BLaER1 (cell line): ENCODE results near the gene IFITM10.

Experiments used
- H3K27ac ChIP-seq: shearing (Covaris generic); formaldehyde crosslinking; 2 replicates; pipeline ENCODE4 v1.8.1; 2022
- H3K27me3 ChIP-seq: shearing (Covaris generic); formaldehyde crosslinking; 2 replicates; pipeline ENCODE4 v1.8.1; 2022
- H3K36me3 ChIP-seq: shearing (Covaris generic); formaldehyde crosslinking; 2 replicates; pipeline ENCODE4 v1.8.1; 2022
- H3K4me1 ChIP-seq: shearing (Covaris generic); formaldehyde crosslinking; 2 replicates; pipeline ENCODE4 v1.8.1; 2022
- H3K4me2 ChIP-seq: shearing (Covaris generic); formaldehyde crosslinking; 2 replicates; pipeline ENCODE4 v1.8.1; 2022
- H3K4me3 ChIP-seq: shearing (Covaris generic); formaldehyde crosslinking; 2 replicates; pipeline ENCODE4 v1.8.1; 2022
- H3K9ac ChIP-seq: shearing (Covaris generic); formaldehyde crosslinking; 2 replicates; pipeline ENCODE4 v1.8.1; 2022
- H3K9me3 ChIP-seq: shearing (Covaris generic); formaldehyde crosslinking; 2 replicates; pipeline ENCODE4 v1.8.1; 2022
- H4K20me1 ChIP-seq: shearing (Covaris generic); formaldehyde crosslinking; 2 replicates; pipeline ENCODE4 v1.8.1; 2022
- Cebpa-rat ChIP-seq: shearing (Covaris generic); IDR thresholded peaks from 2 replicates; pipeline ENCODE4 v1.8.1; 2022

IFITM10 gene

GRCh38 chr11:1783725-1784529, 33.5 kb upstream of the IFITM10 start:
- TF ChIP-seq Cebpa-rat = no peak
- H3K36me3 ChIP-seq = no peaks in the 10 kb centered on the region

DNA sequence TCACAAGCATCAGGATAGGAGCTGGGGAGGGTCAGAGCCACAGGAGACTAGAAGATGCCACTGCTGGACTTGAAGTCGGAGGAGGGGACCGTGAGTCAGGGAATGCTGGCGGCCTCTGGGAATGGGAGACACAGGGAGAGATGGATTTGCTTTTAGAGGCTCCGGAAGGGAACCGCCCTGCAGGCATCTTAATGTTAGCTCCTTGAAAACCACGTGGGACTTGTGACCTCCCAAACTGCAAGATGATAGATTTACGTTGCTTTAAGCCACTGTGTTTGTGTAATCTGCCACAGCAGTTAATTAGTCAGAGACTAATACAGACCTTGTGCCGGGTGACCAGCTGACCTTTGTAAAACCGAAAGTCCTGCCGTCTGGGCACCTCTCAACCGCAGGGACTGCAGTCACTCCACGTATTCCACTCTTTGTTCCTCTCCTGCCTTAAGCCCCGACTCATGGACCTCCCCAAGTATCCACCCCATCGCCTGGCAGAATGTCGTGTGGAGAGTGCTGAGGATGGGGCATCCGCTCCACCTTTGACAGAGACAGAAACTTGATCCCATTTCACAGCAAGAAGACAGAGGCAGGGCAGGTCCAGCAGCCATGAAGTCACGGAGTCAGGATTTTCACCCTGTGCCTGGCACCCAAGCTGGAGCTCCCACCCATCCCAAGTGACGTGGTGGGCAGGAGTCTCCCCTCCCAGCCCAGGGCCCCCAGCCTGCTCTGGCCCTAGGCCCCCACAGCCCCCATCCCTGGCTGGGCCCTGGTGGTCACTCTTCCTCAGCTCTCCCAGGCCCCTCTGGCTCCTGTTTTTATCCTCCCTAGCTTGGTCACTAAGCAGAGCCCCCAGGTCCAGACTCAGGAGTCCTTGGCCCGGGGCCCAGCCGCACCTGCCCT, 32.7 kb upstream of the IFITM10 start:
- no peak overlapping the region for H3K4me3 ChIP-seq
- H3K27ac ChIP-seq = no peak overlapping the region
- TF ChIP-seq Cebpa-rat = no peak
- H3K4me1 ChIP-seq = peaks cover 47% of the 10 kb centered on the region
- H3K4me2 ChIP-seq = peak overlapping the region; percentile 83
- H3K9ac ChIP-seq = no peak overlapping the region
- H3K9me3 ChIP-seq = no peaks in the 10 kb centered on the region
- H3K27me3 ChIP-seq = peaks cover 13% of the 10 kb centered on the region; the same call in 1 of the 2 replicates
- peaks cover 20% of the 10 kb centered on the region; the same call in 1 of the 2 replicates for H4K20me1 ChIP-seq
- no peaks in the 10 kb centered on the region for H3K36me3 ChIP-seq

More at GRCh38 chr11:1783725-1784529, 33.5 kb upstream of the IFITM10 start:
- Histone ChIP-seq H3K4me2 (no peak overlapping the region), H3K9me3 (no peaks in the 10 kb centered on the region), H3K4me3 (no peak overlapping the region), H3K27ac (no peak overlapping the region), H4K20me1 (peaks cover 20% of the 10 kb centered on the region; the same call in 1 of the 2 replicates), H3K9ac (no peak overlapping the region), H3K4me1 (peaks cover 43% of the 10 kb centered on the region), H3K27me3 (peaks cover 13% of the 10 kb centered on the region; the same call in 1 of the 2 replicates)

GRCh38 chr11:1782031-1782590, 31.7 kb upstream of the IFITM10 start:
- H3K9me3 ChIP-seq = peaks cover under 1% of the 10 kb centered on the region; the same call in 1 of the 2 replicates
- peak overlapping the region; percentile 83 for H3K4me2 ChIP-seq
- peaks cover 13% of the 10 kb centered on the region; the same call in 1 of the 2 replicates for H3K27me3 ChIP-seq
- TF ChIP-seq Cebpa-rat = no peak
- no peaks in the 10 kb centered on the region for H3K36me3 ChIP-seq
- H3K27ac ChIP-seq = no peak overlapping the region
- peaks cover 54% of the 10 kb centered on the region for H3K4me1 ChIP-seq
- H4K20me1 ChIP-seq = peaks cover 20% of the 10 kb centered on the region; the same call in 1 of the 2 replicates
- H3K9ac ChIP-seq = no peak overlapping the region
- no peak overlapping the region for H3K4me3 ChIP-seq

DNA sequence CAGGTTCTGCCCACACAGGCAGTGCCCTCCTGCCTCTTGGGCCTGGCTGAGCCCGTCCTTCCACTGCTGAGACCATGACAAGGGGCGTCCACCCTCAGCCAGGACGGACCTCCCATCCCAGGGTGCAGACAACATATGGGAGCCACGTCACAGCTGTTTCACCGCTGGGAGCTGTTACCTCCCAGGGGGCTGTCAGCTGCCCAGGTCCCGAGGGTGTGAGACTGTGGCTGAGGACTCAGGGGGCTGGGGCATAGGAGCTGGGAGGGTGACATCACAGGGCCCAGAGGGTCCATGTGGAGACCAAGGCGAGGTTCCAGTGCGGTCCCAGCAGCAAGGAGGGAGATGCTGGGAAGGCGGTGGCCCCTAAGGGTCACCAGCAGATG, 31.2 kb upstream of the IFITM10 start:
- no peak for TF ChIP-seq Cebpa-rat
- Histone ChIP-seq H3K4me3 (no peak overlapping the region), H3K9me3 (peaks cover 6% of the 10 kb centered on the region), H4K20me1 (peaks cover 20% of the 10 kb centered on the region; the same call in 1 of the 2 replicates), H3K4me1 (peaks cover 54% of the 10 kb centered on the region), H3K9ac (no peak overlapping the region), H3K27me3 (peaks cover 13% of the 10 kb centered on the region; the same call in 1 of the 2 replicates), H3K4me2 (peak overlapping the region; percentile 83), H3K27ac (no peak overlapping the region), H3K36me3 (no peaks in the 10 kb centered on the region)

DNA sequence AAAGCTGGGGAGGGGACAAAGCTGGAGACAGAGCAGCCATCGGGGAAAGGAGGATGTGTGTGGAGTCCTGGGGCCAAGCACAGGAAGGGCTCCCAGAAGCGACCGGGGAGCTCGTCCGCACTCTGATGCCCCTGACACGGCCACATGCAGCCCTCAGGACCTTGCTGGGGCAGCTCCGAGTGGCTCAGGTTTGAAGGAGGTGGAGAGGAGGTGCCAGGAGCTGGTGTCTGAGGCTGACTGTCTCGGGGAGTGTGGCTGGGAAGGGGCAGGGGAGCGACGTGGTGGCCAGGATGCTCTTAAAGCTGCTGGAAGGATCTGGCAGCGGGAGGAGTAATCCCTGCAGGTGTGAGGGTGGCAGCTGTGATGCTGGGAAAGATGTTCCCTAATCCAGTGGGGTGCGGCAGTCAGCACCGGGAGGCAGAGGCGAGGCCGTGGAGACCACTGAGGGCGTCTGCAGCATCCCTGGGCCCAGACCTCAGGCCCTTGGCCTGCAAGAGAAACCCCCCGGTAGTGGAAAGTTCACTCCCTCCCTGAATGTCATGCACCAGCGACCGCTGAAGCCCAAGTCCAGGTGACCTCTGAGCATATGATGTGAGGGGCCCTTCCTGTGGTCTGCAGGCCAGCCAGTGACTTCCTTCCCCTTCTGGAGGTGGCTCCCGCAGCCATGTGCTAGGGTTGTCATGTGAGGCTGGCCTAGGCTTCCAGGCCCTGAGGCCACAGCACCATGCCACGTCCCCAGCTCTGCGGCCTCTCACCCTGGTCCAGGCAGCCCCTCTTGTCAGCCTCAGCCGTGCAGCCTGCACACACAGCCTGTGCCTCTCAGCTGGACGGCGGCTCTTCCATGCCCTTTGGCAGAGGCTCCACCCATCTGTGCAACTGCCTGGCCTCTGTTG, 30.6 kb upstream of the IFITM10 start:
- no peak for TF ChIP-seq Cebpa-rat
- Histone ChIP-seq H3K4me1 (peaks cover 48% of the 10 kb centered on the region), H3K4me3 (no peak overlapping the region), H3K4me2 (peak overlapping the region; percentile 83), H3K36me3 (no peaks in the 10 kb centered on the region), H3K9me3 (peaks cover 10% of the 10 kb centered on the region), H3K27me3 (peaks cover 13% of the 10 kb centered on the region; the same call in 1 of the 2 replicates), H3K27ac (no peak overlapping the region), H4K20me1 (peaks cover 20% of the 10 kb centered on the region; the same call in 1 of the 2 replicates), H3K9ac (no peak overlapping the region)

DNA sequence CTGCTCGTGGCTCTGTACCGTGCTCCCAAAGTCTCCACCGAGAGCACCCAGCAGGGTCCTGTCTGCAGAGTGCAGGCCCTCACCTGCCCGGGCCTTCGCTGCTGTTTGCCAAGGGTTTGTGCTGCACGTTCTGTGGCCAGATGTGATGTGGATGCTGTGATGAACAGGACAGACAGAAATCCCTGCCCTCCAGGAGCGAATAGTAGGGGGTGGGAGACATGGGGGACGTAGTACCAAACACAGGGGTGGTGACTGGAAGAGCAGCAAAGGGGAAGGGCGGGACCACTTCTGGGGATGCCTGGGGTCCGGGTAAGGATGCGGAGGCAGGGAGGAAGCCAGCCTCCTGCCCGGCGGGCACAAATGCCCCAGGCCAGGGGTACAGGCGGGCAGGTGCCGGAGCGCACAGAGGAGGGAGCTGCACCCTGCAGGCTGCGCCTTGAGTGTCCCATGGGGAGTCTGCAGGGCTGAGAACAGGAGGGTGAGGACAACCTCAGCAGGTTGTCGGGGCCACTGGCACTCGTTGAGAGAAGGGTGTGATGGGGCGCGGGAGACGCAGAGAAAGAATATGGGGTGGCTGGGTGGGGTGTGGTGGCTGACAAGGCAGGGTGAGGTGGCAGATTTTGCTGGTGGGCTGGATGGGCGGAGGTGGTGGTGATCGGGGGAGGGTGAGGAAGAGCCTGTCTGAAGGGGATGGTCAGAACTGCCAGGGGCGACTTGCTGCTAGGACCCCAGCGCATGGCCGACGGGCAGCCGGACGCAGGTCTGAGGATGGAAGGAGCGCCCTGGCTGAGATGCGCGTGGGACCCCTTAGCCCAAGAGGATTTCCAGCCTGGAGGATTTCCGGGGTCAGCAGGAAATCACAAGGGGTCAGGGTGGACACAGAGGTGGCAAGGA, 29.7 kb upstream of the IFITM10 start:
- Histone ChIP-seq H3K9ac (no peak overlapping the region), H3K4me3 (no peak overlapping the region), H3K9me3 (peaks cover 12% of the 10 kb centered on the region), H3K36me3 (no peaks in the 10 kb centered on the region), H3K4me1 (peaks cover 44% of the 10 kb centered on the region), H4K20me1 (peaks cover 20% of the 10 kb centered on the region; the same call in 1 of the 2 replicates), H3K27ac (no peak overlapping the region), H3K27me3 (peaks cover 13% of the 10 kb centered on the region; the same call in 1 of the 2 replicates), H3K4me2 (peak overlapping the region; percentile 83)
- TF ChIP-seq Cebpa-rat = no peak

DNA sequence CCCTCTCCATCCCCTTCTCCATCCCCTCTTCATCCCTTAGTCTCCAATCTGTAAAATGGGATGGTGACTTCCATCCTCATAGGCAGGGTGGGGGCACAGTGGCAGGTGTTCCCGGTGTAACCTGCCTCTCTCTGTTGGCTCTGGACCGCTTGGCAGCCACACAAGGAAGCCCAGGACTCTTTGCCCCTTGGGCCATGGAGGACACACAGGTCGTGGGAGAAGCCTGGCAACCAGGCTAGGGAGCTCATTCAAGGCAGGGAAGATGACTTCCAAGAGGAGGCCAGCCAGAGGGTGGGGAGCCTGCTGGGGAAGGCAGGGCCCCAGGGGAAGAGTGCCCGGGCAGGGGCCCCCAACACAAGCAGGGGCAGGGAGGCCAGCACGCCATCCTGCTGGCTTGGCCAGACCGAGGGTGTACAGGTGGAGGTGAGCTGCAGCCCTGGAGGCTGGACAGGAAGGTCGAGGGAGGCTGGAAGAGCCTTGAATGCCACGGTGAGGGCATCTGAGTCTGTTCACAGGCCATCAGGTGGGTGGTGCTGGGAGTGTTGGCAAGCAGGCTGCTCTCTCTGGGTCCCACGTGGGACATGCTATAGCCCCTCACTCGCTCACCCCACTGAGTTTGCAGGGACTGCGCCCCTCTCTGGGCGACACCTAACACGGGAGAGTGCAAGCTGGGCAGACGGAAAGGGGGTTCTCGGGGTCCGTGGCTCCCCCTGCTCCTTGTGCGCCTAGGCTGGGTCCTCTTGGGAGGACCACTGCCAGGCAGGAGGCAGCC, 28.8 kb upstream of the IFITM10 start:
- H3K4me2 ChIP-seq = no peak overlapping the region
- peaks cover 44% of the 10 kb centered on the region for H3K4me1 ChIP-seq
- H3K4me3 ChIP-seq = no peak overlapping the region
- no peak overlapping the region for H3K27ac ChIP-seq
- H3K27me3 ChIP-seq = peaks cover 13% of the 10 kb centered on the region; the same call in 1 of the 2 replicates
- H4K20me1 ChIP-seq = peaks cover 20% of the 10 kb centered on the region; the same call in 1 of the 2 replicates
- no peak overlapping the region for H3K9ac ChIP-seq
- TF ChIP-seq Cebpa-rat = no peak
- H3K36me3 ChIP-seq = no peaks in the 10 kb centered on the region
- H3K9me3 ChIP-seq = peaks cover 16% of the 10 kb centered on the region
